Myocyte (in vitro differentiated cells): Measurements from ENCODE around the gene DIAPH3. TPM values are rescaled to one million over a fixed set of nuclear protein-coding genes. Genes with fewer than 3 reads are reported as not detected.

Experiments
- DNase-seq: peaks from one replicate; pipeline ENCODE4 v3.0.0-alpha.2; 2012; ENCODE audit warnings: low read depth
- total RNA-seq: library from RNA; depleted of rRNA; stranded (reverse); fragments of >200 nt; gene quantifications from 2 replicates; pipeline ENCODE4 v1.2.3, GENCODE V29; 2014

DIAPH3 gene
- total RNA-seq, 1 donor from 2014 or later, result 3.2 TPM

- DNase-seq, result no peak
Observed at GRCh38 chr13:59641817-59642216, 521.9 kb downstream of the DIAPH3 start.

- DNase-seq, result no peak
Observed at GRCh38 chr13:59641261-59641660, 522.5 kb downstream of the DIAPH3 start.

GRCh38 chr13:59638404-59638803 lies 525.3 kb downstream of the DIAPH3 start:
- no peak for DNase-seq

GRCh38 chr13:59635589-59635988 lies 528.1 kb downstream of the DIAPH3 start:
- DNase-seq, result peak; percentile 7

- DNase-seq, result no peak
Observed at GRCh38 chr13:59633290-59633689, 530.4 kb downstream of the DIAPH3 start.

GRCh38 chr13:59631271-59631670 lies 532.5 kb downstream of the DIAPH3 start:
- no peak for DNase-seq

- no peak for DNase-seq
Observed at GRCh38 chr13:59625111-59625510, 538.6 kb downstream of the DIAPH3 start.

GRCh38 chr13:59623206-59623915 lies 540.4 kb downstream of the DIAPH3 start:
- DNase-seq, result peak; percentile 50

- no peak for DNase-seq
Observed at GRCh38 chr13:59621773-59622172, 542.0 kb downstream of the DIAPH3 start.

Other genes with a start within 250 kb of the DIAPH3 start
- 18.8 and 20.3 TPM in 2 replicates for gene TDRD3, start 233.3 kb upstream of the DIAPH3 start, total RNA-seq